HG03159 (cell line): Measurements from ENCODE around the gene RXRA.
"Not testable (repeated sequence)": the region's sequence is repeated elsewhere in the genome, so short reads cannot be mapped to it uniquely, and the experiment has no call there.

Source experiments
- ATAC-seq: cut with Tn5 transposase; IDR thresholded peaks from one replicate; pipeline ENCODE4 v1.9.1; 2021; ENCODE audit warnings: mild to moderate bottlenecking, moderate library complexity; ENCODE audit not compliant: unreplicated experiment

Gene RXRA

DNA sequence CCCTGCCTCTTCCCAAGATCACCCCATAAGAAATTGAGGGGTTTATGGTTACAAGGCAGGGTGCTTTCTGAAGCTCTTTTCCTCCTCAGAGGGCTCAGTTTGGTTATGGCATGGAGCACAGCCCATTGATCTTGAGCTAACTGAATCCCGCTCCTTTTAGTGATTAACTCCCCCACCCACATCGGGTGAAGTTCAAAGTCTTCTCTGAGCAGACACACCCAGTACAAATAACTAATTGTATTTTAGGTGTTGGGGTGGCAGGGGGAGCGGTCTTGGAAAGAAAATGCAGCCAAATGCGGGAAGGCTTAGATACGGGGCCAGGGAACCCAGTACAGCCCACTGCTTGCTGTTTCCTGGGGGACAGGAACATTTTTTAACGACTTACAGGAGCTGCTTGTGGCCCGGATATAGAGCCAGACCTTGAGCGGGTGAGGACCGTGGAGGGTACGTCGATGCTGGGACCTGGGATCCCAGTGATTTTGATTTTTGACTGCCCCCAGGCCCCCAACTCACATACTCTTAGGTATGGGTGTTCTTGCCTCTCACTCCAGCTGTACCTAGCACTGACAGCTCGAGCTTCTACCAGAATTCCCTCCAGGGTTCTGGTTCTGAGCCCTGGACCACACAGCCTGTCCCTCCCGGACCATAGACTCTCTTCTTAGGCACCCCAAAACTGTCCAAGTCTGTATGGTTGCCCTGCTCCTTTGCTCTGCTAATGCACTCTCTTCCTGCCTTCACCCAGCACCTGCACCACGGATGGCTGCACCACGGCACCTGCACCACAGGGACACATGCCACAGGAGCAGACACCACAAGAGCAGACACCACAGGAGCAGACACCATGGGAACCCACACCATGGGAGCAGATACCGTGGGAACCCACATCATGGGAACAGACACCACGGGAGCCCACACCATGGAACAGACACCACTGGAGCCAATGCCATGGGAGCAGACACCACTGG is 18.3 kb upstream of the RXRA start:
- no peak for ATAC-seq

DNA sequence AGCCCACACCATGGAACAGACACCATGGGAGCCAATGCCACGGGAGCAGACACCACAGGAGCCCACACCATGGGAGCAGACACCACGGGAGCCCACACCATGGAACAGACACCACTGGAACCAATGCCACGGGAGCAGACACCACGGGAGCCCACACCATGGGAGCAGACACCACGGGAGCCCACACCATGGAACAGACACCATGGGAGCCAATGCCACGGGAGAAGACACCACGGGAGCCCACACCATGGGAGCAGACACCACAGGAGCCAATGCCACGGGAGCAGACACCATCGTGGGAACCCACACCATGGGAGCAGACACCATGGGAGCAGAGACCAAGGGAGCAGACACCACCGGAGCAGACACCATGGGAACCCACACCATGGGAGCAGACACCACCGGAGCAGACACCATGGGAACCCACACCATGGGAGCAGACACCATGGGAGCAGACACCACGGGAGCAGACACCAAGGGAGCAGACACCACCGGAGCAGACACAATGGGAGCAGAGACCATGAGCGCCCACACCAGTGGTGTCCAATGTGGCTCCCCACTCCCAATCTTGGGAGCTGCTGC is 17.5 kb upstream of the RXRA start:
- ATAC-seq, result not testable (repeated sequence)

DNA sequence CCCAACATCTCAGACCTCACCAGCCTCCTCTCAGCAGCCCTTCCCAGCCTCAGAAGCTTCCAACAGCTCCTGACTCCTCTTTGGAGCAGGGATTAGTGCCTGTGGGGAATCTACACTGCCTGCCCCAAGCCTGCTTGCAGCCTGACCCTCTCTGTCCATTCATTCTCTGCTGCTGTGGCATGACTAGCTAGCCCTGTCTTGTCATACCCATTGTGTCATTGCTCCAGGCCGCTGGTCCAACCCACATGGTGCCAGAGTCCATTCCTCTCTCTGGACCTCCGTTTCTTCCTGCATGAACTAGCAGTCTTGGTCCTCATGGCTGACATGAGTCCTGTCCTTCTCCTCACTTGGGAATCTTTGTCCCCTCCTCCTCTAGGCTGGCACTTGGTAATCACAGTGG is 12.8 kb upstream of the RXRA start:
- ATAC-seq, result no peak

DNA sequence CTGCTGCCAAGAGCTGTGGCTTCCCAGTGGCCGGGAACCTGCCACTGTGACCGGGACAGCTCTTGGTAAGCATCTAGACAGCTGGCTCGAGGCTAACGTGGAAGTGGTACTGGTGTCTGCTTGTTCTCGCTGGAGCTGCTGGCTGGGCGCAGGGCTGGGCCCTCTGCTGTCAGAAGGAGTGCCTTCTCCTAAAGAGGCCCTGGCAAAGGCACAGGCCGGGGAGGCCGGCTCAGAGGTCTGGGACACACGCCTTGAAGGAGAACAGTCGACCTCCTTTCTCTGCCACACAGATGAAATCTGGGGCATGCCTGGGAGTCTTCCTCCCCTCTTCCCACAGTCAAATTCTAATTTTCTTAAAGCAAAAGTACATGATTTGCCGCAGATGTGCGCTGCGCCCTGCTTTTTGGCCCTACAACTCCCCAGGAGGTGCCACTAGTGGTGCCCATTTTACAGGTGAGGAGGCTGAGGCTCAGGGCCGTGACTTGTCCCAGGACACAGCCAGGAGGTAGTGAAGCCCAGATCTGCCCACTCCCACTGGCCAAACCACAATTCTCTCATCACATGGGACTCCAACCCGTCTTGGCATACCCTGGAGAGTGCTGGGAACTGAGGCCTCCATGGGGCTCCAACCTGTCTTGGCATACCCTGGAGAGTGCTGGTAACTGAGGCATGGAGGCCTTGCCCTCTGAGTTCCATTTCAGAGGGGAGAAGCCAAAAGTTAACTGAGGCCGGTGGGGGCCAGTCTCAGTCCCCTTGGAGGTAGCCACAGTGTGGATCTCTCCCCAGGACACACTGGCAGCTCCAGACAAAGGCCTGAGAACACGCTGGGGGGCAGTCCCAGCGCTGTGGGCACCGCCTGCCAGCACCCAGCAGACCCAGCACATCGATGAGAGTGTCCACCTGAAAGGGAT is 12.0 kb upstream of the RXRA start:
- ATAC-seq, result no peak

DNA sequence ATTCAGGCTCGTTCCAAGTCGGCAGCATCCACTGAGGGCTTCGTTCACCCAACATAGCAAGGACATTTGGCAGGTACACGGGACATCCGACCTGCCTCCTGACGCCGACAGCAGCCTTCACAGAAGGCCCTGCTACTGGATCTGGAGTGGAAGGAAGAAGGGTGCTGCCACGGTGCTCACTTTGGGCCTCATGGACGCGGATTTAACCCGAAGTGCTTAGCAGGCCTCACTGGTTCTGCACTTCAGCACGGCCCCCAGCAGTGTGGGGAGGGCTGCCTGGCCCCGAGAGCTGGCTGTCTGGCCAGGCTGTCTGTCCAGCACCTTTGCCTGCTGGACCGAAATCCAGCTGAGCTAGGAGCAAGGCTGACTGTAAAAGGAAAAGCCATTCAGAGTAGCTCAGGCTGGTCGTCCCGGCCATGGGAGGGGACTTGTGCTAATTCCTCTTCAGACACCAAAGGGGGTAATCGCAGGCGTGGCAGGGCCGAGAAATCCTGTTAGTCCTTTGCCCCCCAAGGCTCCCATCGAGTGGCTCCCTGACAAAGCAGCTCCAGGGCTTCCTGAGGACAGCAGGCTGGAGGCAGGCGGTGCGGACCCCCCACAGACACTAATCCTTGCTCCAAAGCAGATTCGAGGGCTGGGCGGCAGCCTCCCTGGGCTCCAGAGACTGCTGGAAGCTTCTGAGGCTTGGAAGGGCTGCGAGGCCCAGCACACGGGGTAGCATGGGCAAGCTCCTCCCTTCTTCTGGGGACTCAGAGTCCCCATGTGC is 11.1 kb upstream of the RXRA start:
- no peak for ATAC-seq

DNA sequence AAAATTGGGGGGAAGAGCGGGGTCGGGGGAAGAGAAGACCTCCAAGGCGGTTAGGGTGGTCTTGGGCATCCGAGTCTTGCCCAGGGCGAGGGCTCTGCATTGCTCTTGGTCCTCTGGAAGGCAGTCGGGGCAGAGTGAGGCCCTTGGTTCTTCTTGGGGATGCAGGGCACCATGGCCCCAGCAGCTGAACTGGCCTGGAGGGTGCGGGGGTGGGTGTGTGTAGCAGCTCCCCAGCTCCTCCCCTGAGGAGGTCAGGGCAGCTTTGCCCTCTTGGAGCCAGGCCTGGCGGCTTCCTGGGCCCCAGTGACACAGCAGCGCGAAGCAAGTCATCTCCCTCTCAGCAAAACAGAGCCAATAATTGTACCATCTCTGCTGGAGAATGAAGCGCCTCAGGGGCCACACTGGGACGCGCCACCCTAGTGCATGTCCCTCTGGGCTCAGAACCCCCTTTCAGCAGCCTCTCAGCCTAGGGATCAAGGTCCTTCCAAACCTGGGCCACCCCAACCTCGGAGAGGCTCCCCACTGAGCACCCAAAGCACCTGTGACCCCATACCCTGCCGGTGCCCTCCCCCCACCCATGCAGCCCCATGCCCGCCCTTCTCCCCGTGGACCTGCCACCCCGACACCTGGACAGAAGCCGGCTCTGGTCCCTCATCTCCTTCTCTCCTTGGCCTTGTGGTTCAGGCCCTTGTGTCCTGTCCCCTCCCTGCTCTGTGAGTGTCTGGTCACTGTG is 10.4 kb upstream of the RXRA start:
- no peak for ATAC-seq

DNA sequence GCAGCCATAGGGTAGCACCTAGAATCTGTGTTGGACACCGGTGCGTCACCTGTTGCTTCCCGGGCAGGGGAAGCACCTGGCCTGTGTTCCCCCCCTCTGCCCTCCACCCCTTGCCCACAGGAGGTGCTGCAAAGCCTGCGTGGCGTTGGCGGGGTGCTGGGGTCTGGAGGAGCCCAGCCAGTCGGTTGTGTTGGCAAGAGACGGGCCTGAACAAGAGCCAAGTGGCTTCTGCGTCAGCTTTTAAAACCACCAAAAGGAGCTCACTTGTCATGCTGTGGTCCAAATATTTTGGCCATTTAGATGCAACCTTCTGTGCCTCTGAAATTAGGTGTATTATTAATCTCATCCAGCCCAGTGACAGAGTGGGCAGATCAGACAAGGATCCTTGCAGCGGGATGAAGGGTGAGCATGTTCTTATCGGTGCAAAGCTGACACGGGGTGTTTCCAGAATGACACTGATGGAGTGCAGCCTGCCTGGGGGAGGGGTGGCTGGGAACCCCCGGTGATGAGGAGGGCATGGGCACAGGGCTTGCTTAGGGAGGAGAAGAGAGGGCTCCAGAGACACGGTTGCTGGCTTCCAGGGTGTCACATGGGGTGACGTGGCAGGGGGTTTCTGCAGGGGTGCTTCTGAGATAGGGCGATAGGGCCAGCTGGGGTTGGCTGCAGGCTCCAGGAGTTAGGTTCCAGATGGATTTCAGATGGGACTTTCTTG is 9.7 kb upstream of the RXRA start:
- ATAC-seq, result no peak

DNA sequence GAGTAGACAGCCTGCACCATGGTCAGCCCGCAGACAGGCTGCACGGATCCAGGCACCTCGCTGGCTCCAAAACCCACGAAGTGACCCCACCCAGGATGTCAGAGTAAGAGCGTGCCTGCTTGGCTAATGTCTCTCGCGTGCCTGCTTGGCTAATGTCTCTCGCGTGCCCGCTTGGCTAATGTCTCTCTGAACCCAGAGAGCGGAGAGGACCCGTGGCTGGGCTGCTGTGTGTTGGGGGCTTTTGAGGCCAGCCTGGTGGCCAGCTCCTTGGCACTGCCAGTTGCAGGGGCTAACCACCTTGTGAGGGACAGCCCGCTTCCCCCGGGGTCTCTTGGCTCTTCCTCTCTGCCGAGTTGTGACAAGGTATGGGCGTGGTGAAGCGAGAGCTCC is 8.9 kb upstream of the RXRA start:
- no peak for ATAC-seq

DNA sequence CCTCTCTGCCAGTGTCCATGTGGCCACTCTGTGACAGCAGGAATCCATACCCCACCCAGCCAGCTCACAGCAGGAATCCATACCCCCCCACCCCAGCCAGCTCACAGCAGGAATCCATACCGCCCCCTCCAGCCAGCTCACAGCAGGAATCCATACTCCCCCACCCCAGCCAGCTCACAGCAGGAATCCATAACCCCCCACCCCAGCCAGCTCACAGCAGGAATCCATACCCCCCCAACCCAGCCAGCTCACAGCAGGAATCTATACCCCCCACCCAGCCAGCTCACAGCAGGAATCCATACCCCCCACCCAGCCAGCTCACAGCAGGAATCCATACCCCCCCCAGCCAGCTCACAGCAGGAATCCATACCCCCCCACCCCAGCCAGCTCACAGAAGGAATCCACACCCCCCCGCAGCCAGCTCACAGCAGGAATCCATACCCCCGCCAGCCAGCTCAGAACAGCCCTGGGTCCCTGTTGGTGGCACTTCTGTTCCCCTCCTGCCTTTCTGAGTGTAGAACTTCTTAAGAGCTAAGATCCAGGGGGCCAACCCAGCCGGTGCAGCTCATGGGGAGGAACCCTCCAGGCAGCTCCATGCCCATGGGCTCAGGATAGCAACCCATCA is 8.4 kb upstream of the RXRA start:
- no peak for ATAC-seq

DNA sequence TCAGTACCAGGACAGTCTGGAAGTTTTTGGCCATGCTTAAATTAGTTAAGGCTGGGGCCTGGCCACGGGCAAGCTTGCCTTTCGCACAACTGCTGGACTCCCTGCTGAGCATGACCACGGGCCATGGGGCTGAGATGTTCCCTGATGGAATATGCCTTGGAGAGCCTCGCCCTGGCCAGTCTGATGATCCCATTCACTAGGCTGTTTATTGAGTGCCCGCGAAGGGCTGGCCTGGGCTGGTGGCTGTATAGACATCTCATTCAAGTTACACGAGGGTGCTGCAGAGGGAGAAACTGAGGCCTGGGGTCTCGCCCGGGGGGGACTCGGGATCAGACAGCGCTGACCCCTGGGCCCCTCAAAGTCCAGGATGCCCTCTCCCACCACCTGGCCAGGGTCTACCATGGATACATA is 7.8 kb upstream of the RXRA start:
- ATAC-seq, result no peak

DNA sequence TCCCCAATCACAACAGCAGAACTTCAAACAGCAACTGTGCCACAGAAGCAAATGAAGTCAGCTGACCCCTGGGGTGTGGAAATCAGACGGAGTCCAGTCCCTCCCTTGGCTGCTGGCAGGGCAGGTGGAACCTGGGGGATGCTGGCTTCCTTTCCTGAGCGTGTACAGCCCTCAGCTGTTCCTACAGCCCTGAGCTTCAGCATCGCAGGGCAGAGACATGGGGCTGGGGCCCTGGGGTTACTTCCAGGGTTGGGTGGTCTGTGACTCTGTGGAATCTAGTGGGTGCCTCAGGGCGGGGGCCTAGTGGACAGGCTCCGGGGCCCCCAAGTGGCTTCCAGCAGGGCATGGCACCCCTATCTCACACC is 7.3 kb upstream of the RXRA start:
- no peak for ATAC-seq

DNA sequence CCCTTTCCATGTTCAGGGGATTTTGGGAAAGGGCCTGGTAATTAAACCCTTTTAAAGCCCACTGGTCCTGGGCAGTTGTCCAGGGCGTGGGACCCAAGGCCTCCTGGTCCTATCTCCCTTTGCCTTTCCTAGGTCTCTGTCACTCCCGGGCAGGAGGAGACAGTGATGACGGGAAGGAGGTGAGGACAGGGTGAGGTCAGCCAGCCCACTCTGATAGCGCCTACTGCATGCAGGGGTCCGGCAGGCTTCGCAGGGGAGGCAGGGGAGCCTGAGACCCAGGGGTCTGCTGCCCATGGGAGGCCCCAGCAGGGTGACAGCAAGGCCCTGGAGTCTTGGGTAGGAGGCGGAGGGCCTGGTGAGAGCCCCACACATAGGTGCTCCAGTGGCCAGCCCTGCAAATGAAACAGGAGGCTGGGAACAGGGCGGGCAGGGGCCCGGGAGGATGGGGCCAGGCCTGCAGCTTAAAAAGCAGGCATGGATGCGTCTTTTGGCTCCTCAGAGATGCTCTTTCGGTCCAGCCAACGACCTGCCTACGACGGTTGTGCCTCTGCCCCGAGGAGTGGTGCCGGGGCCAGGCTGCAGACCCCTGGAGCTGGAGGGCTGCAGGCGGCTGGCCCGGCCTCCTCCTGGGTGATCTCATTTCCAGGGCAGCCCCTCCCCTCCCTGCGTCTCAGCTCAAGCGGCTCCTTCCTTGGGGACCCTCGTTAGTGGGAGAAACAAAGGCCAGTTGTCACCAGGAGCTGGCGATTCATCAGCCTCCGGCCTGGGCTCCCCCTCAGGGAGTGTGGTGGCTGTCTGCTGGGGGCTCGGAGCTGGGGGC is 6.7 kb upstream of the RXRA start:
- ATAC-seq, result no peak

DNA sequence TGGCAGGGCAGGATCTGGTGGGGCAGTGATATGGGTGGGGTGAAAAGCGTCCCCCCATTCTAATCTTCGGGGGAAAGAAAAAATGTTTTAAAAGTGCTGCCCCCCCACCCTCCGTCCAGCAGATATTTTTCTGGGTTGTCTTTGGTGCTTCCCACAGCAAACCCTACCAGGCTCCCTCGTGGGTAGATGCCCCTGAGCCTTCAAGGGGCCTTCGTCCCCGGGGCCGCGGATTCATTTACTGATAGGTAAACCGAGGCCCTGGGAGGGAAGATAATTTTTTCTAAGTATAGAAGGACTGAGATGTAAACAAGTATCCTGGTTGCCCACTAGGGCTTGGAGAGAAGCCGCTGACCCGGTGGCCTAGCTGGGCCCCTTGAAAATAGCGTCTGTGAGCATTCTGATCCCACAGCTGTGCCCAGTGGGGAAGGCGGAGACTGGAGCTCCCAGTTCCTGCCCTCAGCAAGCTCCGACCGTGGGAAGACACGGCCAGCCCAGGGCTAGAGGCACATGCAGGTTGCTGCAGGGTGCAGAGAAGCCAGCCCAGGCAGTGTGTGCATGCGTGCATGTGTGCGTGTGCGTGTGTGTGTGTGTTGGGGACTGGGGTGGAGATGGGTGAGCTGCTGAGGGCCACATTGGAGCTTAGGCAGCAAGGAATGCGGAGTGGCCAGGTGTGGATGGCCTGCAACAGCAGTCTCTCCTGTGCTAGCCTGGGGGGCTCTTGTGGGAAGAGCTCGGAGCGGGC is 6.0 kb upstream of the RXRA start:
- ATAC-seq, result no peak

DNA sequence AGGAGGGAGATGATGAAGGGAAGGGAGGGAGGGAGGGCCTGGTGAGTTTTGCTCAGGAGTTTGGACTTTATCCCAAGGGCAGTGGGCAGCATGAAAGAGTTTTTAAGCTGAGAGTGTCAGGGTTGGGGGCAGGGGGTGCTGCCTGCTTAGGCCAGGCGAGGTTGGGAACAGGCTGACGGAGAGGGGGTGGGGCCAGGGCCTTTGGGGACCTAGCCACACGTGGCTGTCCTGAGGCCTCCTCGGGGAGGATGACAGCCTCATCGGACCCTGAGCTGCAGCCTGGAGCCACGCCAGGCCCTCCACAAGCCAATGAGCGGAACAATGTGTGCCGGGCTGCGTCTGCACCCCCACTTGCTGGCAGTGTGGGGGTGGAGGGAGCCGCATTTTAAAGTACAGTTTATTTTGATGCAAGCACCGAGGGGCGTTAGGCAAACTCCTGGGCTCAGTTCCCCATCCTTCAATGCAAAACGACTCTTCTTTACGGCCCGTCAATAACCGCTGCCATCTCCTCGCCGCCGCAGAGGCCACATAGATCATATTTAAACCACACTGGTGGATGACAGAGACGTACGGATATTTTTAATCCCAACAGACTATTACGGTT is 5.3 kb upstream of the RXRA start:
- ATAC-seq, result no peak

DNA sequence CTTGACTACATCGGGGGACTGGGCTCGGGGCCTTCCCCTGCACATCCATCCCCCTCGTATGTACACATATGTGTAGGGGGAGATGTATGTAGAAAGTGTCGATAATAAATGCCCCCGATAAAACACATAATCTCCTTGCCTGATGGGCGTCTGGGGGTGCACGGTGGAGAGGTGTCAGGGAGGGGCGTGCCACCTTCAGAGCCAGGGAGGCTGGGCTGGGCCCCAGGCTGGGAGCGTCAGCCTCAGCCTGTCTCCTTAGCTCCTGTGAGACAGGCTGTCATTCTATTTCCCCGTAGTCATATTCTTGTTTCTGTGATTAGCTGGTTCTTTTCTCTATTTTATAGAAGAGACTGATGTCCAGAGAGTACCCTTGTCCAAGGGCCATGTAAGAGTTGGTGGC is 4.7 kb upstream of the RXRA start:
- no peak for ATAC-seq

DNA sequence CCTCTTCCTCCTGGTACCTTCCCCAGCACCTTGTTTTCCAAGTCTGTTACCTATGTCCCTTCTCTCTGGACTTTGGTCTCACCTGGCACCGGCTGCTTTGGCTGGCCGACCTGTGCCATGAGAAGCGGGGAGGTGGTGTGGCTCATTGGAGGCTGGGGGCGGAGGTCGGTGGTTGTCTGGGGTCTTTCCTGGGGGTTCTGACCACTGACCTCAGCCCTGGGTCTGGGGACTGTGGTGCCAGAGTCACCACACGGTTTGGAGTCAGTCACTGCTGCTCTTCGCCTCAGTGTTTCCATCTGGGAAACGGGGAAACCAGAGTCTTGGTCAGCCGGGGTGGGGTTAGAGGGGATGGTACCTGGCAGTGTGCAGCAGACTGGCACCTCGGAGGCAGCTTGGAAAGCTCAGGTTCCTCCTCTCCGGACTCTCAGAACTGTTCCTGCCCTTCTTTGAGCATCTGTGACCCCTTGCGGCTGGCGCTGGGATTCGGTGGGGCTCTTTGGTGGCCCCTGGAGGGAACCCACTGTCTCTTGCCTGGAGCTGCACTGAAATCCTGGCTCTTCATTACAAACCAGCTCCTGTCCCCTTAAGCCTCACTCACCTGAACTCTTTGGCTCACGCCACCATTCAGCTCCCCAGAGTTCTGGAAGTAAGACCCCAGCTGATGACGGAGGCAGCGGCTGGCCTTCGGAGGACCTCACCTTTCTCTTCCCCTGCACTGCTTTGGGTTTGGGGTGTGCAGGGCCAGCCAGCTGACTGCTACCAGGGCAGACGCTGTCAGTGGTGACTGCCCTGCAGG is 4.1 kb upstream of the RXRA start:
- no peak for ATAC-seq
